Sciatic nerve (tissue), 2 donors: ENCODE data around the gene PTPN6. TPM values are rescaled to one million over a fixed set of nuclear protein-coding genes. Genes with fewer than 3 reads are reported as not detected.

Source experiments
- ATAC-seq: fragments of 200-7000 bp; cut with Tn5 transposase; one replicate; pipeline ENCODE4 v1.9.1; 2020; ENCODE audit warnings: mild to moderate bottlenecking, moderate library complexity
- DNase-seq: peaks from one replicate; pipeline ENCODE4 v3.0.0-alpha.2; 2020; ENCODE audit warnings: low spot score
- intact Hi-C: fragments of 100-400 bp; cut with DNase I; formaldehyde crosslinking; loops from one replicate; pipeline ENCODE4 v1.14.2; 2022
- total RNA-seq: library from RNA; stranded (reverse); fragmentation: NEBNext Ultra II Directional; extraction: Animal tissue kit (Norgen Biotek cat#: 25700); gene quantifications from one replicate; pipeline ENCODE4 v1.2.1, GENCODE V29; 2021
- donor health status: DM: no; HTN: no; CAD: no.
- donor health status: DM: no; HTN: no; CAD: no.

The PTPN6 gene
- total RNA-seq, 1 donor from 2014 or later = 35.0 TPM

DNA sequence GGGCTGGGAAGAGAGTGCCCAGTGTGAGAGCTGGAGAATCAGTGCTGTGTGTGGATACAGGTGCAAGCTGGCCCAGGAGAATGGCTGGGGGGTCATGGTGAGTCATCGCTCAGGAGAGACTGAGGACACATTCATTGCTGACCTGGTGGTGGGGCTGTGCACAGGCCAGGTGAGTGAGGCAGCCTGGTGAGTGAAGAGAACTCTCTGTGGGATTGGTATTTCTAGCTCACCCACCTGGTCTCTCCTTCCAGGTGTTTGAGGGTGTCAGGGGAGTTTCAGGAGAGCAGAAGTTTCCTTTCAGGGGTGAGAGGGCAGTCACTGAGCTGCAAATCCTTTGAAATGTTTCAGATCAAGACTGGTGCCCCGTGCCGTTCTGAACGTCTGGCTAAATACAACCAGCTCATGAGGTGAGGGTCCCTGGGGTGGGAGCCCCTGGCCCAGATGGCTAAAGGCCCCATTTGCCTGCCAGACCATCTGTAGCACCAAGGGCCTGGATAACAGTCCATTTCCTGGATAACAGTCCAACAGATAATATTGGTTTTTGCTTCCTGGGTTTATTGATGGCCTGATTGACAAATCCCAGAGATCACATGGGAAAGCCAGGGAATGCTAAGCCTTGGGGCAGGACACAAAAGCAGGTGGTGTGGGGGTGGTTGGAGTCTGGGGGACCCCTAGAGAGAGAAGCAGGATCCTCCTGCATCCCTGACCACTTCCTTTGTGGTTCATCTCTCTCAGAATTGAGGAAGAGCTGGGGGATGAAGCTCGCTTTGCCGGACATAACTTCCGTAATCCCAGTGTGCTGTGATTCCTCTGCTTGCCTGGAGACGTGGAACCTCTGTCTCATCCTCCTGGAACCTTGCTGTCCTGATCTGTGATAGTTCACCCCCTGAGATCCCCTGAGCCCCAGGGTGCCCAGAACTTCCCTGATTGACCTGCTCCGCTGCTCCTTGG, 28.9 kb upstream of the PTPN6 start:
- intact Hi-C loops = no loop called here
- no peak for DNase-seq
- no peak for ATAC-seq

DNA sequence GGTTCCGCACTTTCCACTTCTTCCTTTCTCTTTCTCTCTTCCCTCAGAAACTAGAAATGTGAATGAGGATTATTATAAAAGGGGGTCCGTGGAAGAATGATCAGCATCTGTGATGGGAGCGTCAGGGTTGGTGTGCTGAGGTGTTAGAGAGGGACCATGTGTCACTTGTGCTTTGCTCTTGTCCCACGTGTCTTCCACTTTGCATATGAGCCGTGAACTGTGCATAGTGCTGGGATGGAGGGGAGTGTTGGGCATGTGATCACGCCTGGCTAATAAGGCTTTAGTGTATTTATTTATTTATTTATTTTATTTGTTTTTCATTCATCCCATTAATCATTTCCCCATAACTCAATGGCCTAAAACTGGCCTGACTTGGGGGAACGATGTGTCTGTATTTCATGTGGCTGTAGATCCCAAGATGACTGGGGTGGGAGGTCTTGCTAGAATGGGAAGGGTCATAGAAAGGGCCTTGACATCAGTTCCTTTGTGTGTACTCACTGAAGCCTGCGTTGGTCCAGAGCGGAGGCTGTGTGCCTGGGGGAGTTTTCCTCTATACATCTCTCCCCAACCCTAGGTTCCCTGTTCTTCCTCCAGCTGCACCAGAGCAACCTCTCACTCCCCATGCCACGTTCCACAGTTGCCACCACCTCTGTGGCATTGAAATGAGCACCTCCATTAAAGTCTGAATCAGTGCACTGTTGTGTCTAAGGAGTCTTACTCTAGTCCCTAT, 28.0 kb upstream of the PTPN6 start:
- intact Hi-C loops = no loop called here
- DNase-seq (no peak), ATAC-seq (no peak)

DNA sequence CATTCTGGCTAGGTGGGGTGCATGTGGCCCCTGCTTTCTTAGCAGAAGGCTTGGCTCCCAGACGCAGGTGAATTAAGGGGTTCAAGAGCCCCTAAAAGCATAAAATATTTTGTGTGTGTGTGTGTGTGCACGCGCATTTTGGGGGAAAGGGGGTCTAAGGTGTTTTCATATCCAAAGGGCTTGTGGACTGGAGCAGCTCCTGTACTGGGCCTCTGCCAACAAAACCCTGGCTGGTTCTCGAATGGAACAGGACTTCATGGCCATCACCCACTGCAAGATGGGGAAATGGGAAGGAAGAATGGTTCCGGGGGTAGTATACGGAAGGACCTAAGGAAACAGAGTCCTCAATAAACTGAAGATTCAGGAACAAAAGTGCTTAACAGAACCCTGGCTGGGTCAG, 27.3 kb upstream of the PTPN6 start:
- intact Hi-C loops = no loop called here
- no peak for ATAC-seq
- DNase-seq = no peak

DNA sequence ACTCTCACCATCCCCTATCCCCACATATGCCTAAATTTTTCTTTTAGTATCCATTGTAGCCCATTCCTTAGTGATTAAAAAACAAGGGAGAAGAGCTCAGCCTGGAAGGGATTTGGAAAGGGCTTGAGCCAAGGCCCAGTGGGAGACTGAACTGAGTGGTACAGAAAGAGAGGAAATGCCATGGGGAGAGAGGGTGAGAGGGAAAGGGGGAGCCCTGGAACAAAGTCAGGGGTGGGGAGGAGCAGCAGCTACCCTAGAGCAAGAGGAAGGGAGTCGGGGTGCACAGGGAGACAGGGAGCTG, 26.0 kb upstream of the PTPN6 start:
- intact Hi-C loops = no loop called here
- no peak for ATAC-seq
- DNase-seq = no peak

DNA sequence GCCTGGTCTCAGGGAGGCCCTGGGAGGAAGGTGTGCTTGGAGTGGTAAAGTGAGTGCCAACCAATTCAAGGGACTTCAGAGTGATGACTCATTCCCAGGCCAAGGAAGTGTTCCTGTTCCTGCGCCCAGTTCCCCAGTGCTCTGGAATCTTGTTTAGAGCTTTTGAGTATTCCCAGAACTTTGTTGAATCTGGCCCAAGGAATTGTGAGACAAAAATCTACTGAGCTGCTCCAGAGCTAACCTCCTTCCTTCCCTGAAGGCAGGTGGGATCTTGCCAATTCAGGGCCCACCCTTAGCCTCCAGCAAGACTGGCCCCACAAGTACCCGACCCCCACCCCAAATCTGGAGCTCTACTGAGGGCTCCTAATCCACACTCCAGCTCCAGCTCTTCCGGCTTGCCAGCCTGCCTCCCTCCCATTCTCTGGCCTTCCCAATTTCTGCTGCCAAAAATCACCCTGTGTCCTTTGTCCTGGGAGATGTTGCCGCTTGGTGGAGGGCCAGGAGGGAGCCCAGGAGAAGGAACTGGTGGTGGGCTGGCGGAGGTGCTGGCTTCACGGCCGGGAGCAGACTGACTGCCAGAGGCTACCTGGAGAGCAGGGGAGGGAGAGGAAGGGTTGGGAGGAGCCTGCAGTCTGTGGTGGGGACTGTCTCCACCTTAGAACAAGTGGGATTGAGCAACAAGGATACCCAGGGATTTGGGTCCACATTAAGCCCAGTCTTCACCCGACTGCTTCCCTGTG, 25.4 kb upstream of the PTPN6 start:
- ATAC-seq = peak; percentile 65
- no peak for DNase-seq
- intact Hi-C loops = no loop called here

DNA sequence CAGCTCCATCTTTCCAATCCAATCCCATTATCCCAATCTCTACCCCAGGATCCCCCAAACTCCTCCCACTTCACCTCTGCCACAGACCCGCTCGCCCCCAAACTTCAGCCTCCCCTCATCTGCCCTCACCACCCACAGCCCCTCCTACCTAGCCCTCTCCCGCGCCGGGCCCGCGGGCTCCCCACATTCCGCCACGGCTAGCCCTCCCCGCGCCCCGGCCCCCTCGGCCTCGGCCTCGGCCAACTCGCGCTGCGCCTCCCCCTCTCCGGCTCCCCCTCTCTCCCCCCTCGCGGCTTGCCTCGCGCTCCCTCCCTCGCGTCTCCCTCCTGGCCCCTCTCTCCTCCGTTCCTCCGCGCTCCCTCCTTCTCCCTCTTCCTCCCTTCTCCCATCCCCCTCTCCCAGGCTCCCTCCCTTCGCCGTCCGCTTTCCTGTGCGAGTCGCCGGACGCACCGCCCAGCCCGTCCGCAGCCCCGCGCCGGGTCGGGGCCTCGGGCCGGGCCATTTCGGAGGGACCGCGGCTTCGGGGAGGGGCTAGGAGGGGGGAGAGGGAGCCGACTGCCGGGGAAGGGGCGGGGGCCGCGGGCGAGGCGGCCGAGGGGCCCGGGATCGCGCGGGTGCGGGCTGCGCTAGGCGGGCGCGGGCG, 23.7 kb upstream of the PTPN6 start, which contains the start of gene ATN1:
Gene ATN1 (plus strand): TSS at position 581 of the 643 bp plus-strand sequence. CDS start 6,043 bp downstream, outside the sequence.
- peak; percentile 67 for ATAC-seq
- peak; percentile 94 for DNase-seq
- intact Hi-C loops = no loop called here

DNA sequence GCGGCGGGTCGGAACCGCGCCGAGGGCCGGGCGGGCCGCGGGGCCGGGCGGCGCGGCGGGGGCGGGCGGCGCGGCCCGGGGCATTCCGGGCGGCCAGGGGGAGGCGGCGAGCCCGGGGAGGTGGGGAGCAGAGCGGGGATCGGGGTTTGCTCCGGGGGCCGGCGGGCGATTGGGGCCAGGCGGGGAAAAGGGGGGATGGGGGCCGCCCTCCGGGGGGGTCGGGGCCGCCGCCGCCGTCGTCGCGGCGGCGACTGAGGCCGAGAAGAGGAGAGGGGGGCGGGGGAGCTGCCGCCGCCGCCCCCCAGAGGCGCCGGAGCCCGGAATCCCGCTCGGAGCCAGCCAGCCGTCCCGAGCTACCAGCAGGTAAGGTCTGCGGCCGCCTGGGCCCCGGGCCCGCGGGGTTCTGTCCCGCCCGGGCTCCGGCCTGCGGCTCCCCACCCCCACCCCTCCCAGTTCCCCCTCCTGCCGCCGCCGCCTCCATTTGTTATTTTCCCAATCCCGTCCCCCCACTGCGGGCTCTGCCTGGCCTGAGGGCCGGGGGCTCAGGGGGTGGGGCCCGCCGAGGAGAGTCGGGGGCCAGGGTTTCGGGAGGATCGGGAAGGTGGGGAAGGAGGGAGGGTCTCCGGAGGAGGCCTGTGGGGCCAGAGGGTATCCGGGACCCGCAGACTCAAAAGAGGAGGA, 23.0 kb upstream of the PTPN6 start:
- intact Hi-C loops = no loop called here
- DNase-seq = no peak
- no peak for ATAC-seq

DNA sequence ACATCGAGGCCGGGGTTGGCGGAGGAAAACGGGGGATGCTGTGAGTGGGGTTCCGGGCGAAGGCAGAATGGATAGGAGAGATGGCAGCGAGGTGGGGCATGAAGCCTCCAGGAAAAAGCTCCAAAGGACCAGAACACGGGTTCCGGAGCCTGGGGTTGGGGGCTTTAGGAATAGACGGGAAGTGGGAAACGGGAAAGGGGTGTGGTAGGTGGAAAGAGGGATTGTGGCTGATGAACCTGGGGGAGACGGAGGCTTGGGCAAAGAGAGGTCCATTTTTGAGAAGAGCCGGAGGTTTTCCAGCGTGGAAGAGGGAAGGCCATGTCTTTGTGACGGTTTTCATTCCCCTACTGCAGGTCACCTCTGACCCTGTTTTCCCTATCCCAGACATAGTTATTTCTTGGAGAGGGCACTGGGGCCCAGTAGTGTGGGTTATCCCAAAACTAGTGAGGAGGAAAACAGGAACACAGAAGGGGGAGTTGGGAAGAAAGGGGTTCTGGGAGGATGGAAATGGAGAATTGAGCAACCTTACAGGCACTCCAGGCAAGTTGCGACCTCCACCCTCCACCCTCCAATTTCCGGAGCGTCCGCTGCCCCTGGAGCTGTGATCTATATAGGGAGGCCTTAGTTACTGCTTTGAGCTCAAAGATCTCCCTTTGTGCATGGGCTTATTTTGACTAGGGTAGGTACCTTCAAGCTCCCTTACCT, 22.3 kb upstream of the PTPN6 start:
- no peak for ATAC-seq
- DNase-seq = no peak
- intact Hi-C loops = no loop called here

DNA sequence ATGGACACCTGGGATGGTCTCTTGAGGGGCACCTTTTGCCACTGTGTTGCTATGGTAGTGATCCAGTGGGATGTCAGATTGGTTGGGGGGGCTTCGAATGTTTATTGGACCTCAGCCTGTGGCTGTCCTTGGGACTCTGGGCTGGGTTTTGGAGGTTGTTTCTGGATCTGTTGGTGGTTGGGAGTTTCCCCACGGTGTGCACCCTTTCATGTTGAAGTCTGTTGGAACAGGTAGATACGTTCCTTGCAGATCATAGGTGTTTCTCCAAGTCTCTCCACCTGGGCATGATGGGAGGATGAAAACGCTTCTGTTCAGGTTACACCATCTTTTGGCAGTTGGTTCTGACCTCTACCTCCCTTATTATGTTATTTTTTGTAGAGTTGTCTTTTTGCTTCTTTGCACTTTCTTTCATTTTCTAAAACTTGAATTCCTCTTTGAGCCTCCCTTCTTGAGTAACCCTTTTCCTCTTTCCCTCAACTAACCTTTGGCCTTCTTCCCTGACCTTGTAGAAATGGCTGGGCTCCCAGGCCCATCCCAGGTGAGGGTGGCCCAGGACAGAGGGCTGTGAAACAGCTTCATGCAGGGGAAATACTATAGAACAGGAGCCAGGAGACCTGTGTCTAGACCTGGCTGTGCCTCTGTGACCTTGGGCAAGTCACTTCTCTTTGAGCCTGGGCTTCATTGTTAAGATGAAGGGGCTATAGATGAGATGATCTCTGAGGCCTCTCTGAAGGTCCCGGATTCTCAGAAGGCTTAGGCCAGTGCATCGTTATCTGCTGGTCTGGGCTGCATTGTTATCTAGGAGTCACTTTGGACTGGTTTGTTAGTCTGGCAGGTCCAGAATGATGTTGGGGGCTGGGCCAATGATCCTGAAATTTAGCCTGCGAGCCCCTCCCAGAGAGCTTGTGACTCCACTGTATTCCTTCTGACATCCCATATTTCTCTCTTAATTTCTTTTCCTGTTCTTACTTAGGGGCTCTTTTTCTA, 21.4 kb upstream of the PTPN6 start:
- ATAC-seq (no peak), DNase-seq (no peak)

DNA sequence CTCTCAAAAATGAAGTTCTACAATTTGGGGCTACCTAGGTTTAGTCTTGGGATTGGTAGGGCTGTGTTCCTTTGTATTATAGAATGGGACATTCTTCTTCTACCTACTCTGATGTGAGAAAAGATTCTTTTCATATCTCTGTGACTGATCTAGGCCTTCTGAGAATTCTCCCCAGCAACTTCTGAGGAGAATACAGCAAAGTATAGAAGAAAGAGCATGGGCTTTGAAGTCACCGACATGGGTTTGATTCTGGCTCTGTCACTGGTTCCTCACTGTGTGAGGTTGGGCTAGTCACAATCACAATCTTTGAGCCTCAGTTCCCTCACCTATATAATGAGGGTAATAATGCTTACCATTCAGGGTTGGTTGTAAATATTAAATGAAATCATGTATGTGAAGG, 18.4 kb upstream of the PTPN6 start:
- intact Hi-C loops = no loop called here
- ATAC-seq = no peak
- no peak for DNase-seq

More for the DNA sequence above, 21.4 kb upstream of the PTPN6 start:
- intact Hi-C loops = no loop called here

DNA sequence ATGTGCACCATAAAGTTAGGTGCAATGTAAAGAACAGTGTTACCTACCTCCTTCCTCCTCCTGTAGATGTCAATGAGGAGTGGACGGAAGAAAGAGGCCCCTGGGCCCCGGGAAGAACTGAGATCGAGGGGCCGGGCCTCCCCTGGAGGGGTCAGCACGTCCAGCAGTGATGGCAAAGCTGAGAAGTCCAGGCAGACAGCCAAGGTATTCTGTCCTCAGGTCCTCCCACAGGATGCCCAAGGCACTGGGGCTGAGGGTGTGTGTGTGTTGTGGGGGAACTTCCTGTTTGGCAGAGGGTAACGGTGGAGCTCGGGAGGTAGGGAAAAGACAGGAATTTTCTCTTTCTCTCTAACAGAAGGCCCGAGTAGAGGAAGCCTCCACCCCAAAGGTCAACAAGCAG, 17.0 kb upstream of the PTPN6 start:
- DNase-seq (no peak), ATAC-seq (no peak)
- intact Hi-C loops = no loop called here

DNA sequence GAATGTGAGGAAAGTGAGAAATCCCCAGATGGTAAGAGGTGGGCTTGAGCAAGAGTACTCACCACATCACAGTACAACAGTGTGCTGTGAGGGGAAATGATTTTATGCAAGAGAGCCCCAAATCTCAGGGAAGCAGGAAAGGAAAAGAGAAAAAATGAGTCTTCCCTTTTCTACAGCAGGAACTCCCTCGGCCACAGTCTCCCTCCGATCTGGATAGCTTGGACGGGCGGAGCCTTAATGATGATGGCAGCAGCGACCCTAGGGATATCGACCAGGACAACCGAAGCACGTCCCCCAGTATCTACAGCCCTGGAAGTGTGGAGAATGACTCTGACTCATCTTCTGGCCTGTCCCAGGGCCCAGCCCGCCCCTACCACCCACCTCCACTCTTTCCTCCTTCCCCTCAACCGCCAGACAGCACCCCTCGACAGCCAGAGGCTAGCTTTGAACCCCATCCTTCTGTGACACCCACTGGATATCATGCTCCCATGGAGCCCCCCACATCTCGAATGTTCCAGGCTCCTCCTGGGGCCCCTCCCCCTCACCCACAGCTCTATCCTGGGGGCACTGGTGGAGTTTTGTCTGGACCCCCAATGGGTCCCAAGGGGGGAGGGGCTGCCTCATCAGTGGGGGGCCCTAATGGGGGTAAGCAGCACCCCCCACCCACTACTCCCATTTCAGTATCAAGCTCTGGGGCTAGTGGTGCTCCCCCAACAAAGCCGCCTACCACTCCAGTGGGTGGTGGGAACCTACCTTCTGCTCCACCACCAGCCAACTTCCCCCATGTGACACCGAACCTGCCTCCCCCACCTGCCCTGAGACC, 15.6 kb upstream of the PTPN6 start:
- intact Hi-C loops = no loop called here
- ATAC-seq = peak; percentile 6
- DNase-seq = no peak

DNA sequence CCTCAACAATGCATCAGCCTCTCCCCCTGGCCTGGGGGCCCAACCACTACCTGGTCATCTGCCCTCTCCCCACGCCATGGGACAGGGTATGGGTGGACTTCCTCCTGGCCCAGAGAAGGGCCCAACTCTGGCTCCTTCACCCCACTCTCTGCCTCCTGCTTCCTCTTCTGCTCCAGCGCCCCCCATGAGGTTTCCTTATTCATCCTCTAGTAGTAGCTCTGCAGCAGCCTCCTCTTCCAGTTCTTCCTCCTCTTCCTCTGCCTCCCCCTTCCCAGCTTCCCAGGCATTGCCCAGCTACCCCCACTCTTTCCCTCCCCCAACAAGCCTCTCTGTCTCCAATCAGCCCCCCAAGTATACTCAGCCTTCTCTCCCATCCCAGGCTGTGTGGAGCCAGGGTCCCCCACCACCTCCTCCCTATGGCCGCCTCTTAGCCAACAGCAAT, 14.9 kb upstream of the PTPN6 start:
- DNase-seq (no peak), ATAC-seq (no peak)
- intact Hi-C loops = no loop called here

DNA sequence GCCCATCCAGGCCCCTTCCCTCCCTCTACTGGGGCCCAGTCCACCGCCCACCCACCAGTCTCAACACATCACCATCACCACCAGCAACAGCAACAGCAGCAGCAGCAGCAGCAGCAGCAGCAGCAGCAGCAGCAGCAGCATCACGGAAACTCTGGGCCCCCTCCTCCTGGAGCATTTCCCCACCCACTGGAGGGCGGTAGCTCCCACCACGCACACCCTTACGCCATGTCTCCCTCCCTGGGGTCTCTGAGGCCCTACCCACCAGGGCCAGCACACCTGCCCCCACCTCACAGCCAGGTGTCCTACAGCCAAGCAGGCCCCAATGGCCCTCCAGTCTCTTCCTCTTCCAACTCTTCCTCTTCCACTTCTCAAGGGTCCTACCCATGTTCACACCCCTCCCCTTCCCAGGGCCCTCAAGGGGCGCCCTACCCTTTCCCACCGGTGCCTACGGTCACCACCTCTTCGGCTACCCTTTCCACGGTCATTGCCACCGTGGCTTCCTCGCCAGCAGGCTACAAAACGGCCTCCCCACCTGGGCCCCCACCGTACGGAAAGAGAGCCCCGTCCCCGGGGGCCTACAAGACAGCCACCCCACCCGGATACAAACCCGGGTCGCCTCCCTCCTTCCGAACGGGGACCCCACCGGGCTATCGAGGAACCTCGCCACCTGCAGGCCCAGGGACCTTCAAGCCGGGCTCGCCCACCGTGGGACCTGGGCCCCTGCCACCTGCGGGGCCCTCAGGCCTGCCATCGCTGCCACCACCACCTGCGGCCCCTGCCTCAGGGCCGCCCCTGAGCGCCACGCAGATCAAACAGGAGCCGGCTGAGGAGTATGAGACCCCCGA, 14.3 kb upstream of the PTPN6 start:
- peak; percentile 76 for DNase-seq

More for the DNA sequence above, 14.3 kb upstream of the PTPN6 start:
- ATAC-seq = peak; percentile 23
- intact Hi-C loops = no loop called here
